AG09309 (cell line): ENCODE results near the gene PRDM16.

Source experiments
- DNase-seq: peaks from one replicate; pipeline ENCODE4 v3.0.0-alpha.2; 2010; ENCODE audit warnings: low read depth
- H3K4me3 ChIP-seq: 2 replicates; pipeline ENCODE4 v1.5.1; 2011; ENCODE audit warnings: mild to moderate bottlenecking, low read depth, low read length, moderate library complexity; ENCODE audit not compliant: control insufficient read depth
- TF ChIP-seq, protein P1 (sequence below): IDR thresholded peaks from 2 replicates; pipeline ENCODE4 v1.5.1; 2011; ENCODE audit warnings: mild to moderate bottlenecking, low read depth, low read length, inconsistent platforms; ENCODE audit not compliant: insufficient read depth, control insufficient read depth; ENCODE audit errors: missing control alignments

PRDM16 gene

DNA sequence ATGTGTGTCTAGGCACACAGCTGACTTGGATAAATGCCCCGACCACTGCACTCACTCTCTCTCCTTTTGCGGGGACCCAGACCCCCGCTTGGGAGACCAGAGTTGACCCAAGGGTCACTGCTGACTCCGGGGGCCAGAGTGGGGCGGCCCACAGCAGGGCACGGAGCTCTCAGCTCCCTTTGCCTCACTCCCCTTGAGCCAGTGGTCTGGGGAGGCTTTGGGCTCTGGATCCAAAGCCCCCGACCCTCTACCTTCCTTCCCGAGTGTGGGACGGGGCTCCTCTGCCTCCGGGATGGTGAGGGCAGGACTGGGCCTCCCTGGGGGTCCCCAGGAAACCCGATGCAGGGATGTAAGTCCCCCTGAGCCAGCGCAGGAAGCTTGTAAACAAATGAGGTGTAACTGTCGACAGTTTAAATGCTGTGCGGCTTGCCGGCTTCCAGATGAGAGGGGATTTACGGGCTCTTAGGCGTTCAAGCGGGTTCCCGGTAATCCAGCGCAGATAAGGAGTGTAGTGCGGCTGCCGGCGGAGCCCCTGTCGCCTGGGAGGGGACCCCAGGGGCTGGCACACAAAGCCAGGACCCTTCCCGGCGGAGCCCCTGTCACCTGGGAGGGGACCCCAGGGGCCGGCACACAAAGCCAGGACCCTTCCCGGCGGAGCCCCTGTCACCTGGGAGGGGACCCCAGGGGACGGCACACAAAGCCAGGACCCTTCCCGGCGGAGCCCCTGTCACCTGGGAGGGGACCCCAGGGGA, 40.3 kb upstream of the PRDM16 start:
- TF ChIP-seq, protein P1, sequence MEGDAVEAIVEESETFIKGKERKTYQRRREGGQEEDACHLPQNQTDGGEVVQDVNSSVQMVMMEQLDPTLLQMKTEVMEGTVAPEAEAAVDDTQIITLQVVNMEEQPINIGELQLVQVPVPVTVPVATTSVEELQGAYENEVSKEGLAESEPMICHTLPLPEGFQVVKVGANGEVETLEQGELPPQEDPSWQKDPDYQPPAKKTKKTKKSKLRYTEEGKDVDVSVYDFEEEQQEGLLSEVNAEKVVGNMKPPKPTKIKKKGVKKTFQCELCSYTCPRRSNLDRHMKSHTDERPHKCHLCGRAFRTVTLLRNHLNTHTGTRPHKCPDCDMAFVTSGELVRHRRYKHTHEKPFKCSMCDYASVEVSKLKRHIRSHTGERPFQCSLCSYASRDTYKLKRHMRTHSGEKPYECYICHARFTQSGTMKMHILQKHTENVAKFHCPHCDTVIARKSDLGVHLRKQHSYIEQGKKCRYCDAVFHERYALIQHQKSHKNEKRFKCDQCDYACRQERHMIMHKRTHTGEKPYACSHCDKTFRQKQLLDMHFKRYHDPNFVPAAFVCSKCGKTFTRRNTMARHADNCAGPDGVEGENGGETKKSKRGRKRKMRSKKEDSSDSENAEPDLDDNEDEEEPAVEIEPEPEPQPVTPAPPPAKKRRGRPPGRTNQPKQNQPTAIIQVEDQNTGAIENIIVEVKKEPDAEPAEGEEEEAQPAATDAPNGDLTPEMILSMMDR, result no peak
- DNase-seq, result no peak
- no peak overlapping the region for H3K4me3 ChIP-seq

DNA sequence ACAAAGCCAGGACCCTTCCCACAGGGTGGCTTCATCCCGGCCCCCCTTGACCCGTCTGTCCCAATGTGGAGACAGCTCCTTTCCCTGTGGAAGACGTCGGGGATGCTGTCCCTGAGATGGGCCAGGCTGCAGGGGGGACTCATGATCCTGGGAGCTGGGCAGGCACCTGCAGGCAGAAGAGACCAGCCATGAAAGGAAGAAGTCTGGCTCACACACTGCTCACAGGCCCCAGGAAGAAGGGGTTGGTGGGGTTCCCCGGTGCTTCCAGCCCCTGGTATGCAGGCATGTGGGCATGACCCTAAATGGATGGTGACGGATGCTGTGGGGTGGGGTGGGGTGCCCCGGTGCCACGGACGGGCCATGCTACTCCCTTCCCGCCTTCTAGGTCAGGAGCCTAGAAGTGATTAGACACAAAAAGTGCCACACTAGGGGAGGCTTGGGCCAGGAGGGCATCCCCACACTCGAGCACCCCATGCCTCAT, 39.5 kb upstream of the PRDM16 start:
- no peak for DNase-seq
- TF ChIP-seq, protein P1, result no peak

DNA sequence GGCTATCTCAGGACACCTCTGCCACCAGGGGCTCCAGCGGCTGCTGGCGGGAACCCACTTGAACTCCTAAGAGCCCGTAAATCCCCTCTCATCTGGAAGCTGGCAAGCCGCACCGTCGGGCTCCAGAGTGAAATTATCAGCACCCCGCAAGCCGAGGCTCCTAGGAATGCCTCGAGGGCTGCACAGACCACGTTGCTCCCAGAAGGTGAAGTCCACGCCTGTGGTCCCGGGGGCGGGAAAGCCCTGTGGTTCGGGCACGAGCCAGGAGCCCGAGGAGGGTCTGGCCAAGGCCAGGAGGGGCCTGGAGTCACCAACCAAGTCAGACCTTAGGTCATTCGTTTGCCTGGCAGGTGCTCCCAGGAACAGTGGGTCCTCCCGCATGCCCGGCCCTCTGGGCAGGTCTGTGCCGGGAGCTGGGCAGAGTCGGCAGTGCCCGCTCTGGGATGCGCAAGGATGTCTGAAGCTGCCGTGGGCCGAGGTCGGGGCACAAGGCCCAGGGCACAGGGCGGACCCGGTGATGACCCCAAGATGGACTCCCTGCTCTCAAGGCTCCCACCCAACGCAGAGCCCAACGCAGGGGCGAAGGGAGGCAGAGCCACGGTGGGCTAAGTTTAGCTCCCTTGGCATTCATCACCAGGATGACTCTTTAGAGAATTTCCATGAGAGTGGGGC, 38.9 kb upstream of the PRDM16 start:
- DNase-seq, result no peak
- H3K4me3 ChIP-seq, result no peak overlapping the region
- TF ChIP-seq, protein P1, result no peak

More for the DNA sequence above, 39.5 kb upstream of the PRDM16 start:
- no peak overlapping the region for H3K4me3 ChIP-seq

DNA sequence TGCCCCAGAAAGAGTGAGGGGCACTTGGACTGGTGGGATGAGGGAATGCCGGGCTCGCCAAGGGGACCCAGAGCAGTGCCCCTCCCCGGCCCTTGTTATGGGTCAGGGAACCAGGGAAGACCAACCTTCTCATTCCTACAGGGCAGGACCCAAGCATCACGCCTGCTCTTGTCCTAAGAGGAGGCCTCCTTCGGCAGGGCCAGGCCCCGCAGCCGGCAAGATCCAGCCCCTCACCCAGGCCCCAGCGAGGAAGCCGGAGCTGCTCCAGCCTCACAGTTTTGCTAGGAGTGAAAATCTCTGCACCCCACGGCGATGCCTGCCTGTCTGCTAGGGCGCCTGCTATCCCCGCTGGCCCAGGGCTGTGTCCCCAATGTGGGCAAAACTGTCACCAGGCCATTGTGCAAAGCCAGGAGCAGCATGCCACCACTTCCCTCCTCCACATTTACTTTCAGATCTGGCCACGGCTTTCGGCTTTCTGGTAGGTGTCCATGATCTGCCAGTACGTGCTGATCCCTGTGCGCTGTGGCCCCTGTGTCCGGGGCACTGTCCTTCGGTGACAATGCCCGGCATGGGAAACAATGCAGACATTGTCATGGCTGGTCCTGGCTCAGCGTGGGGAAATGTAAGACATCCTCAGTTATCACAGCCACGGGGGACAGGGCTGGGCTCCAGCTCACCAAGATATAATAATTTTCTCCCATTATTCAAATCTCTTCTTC, 38.2 kb upstream of the PRDM16 start:
- no peak overlapping the region for H3K4me3 ChIP-seq
- DNase-seq, result no peak
- TF ChIP-seq, protein P1, result no peak

DNA sequence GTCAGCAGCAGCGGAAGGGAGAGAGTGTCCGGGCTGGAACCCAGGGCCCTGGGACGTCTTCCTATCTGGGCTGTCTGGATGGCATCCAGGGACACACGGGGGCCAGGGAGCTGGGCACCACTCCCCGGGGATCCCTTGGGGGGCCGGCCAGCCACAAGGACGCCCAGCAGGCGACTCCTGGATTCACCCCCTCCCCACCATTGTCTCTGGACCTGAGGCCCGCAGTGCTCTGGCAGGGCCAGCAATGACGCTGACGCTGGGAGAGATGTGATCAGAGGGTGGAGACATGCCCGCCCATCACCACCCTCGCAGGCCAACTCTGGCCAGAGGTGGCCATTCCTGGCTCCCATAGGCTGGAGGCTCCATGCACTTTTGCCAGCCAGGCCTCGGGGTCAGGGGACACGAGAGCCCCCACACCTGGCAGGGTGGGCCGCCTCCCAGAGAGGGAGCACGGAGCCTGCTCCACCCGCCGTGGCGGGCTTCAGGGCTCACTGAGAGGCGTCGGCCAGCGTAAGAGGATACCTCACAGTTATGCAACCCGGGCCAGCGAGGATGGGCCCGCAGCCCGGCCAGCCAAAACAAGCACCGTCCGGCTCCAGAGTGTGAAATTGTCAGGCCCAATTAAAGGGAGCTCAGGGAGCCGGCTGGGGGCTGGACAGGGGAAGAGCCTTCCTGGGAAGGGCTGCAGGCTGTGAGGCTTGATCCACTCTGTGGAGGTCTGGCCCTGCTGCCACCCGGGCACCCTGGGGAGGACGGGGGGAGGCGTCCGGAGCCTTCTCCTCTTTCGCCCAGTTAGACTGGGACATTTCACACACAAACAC, 37.4 kb upstream of the PRDM16 start:
- no peak for DNase-seq
- no peak overlapping the region for H3K4me3 ChIP-seq
- TF ChIP-seq, protein P1, result no peak
